ENCODE measurements around the gene COPG2. TPM values are rescaled to one million over a fixed set of nuclear protein-coding genes. Genes with fewer than 3 reads are reported as not detected.
"Not testable (repeated sequence)": the region's sequence is repeated elsewhere in the genome, so short reads cannot be mapped to it uniquely, and the experiment has no call there.

COPG2 gene
- total RNA-seq, 2 experiments from 2014 or later, result 29.9 to 32.2 TPM

DNA sequence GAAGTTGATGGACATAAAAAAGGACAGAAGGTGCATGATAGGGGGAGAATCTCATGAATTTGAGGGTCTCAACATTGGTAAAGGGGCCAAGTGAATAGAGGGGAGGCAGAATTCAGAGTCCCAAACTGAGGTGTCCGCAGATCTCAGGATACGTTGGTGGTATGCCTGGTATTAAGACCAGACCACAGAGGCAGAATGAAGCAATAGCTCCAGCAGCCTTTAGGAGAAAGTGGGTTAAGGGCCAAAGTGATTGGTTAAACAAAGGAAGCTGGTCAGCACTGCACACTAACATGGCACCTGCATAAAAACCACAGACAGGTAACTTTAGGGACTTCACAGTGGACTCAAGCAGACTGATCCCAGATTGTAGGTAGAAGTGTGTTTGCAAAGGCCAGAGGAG lies 139.1 kb downstream of the COPG2 start:
- no peak overlapping the region for H3K27ac ChIP-seq (ENCODE audit: low read depth, low read length, poor library complexity, severe bottlenecking)
- no peak overlapping the region for H3K4me2 ChIP-seq (ENCODE audit: low read length)
- H2AFZ ChIP-seq (ENCODE audit: low read length), result no peak overlapping the region
- no peaks in the 10 kb centered on the region for H3K4me1 ChIP-seq (ENCODE audit: insufficient read depth, low read length, poor library complexity, severe bottlenecking)
- H3K4me3 ChIP-seq (ENCODE audit: low read depth, low read length, poor library complexity, severe bottlenecking), result no peak overlapping the region
- intact Hi-C loops (cut with micrococcal nuclease; ENCODE audit: unreplicated experiment), result no loop called here
- BruUV-seq (replicated peaks), result no TSS peak
- DNase-seq (ENCODE audit: low spot score), result no peak
- no peaks in the 10 kb centered on the region for H3K9me2 ChIP-seq (ENCODE audit: insufficient read depth, low read length)
- no peaks in the 10 kb centered on the region for H3K9me3 ChIP-seq (ENCODE audit: low read length)
- ChIA-PET CTCF (ENCODE audit: unreplicated experiment) (no interaction called here), POLR2A (no interaction called here)
- H3K36me3 ChIP-seq (ENCODE audit: insufficient read depth, low read length), result no peaks in the 10 kb centered on the region
- TF ChIP-seq EZH2phosphoT487 (IDR thresholded peaks at IDR 0.05; ENCODE audit: borderline replicate concordance, low read depth, low read length), result no peak
- TF ChIP-seq, protein P1, sequence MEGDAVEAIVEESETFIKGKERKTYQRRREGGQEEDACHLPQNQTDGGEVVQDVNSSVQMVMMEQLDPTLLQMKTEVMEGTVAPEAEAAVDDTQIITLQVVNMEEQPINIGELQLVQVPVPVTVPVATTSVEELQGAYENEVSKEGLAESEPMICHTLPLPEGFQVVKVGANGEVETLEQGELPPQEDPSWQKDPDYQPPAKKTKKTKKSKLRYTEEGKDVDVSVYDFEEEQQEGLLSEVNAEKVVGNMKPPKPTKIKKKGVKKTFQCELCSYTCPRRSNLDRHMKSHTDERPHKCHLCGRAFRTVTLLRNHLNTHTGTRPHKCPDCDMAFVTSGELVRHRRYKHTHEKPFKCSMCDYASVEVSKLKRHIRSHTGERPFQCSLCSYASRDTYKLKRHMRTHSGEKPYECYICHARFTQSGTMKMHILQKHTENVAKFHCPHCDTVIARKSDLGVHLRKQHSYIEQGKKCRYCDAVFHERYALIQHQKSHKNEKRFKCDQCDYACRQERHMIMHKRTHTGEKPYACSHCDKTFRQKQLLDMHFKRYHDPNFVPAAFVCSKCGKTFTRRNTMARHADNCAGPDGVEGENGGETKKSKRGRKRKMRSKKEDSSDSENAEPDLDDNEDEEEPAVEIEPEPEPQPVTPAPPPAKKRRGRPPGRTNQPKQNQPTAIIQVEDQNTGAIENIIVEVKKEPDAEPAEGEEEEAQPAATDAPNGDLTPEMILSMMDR (conservative IDR thresholded peaks at IDR 0.05; ENCODE audit: low read length), result no peak
- H4K20me1 ChIP-seq (ENCODE audit: insufficient read depth, low read length), result no peaks in the 10 kb centered on the region
- no peaks in the 10 kb centered on the region for H3K79me2 ChIP-seq (ENCODE audit: insufficient read depth, low read depth, low read length)

DNA sequence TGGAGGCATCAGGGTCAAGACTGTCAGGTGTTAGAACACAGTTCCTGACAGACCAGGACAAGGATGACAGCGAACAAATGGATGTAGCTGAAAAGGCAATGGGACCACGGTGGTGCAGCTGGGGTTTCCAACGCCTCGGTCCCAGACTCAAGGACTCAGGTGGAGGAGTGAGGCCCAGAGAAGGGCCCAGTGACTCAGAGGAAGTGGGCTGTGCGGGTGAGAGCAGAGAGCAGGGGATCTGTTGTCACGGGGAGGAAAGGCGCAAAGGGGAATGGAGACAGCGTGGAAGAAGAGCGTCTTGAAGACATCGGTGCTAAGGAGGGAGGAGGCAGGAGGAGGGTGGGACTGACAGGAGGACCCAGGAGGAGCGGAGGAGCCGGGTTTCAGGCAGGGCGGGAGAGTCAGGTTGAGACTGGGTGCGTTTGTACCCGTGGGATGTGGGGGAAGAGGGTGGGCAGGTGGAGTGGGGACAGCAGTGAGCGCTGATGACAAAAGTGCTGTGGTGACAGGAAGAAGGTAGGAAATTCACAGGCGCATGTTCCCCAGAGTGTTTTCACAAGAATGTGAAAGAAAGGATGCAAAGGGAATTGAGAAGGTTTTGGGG lies 140.7 kb downstream of the COPG2 start:
- H3K79me2 ChIP-seq (ENCODE audit: insufficient read depth, low read depth, low read length); BruUV-seq (replicated peaks); CTCF ChIA-PET (ENCODE audit: unreplicated experiment); H3K27ac ChIP-seq (ENCODE audit: low read depth, low read length, poor library complexity, severe bottlenecking); POLR2A ChIA-PET; DNase-seq (ENCODE audit: low spot score); H4K20me1 ChIP-seq (ENCODE audit: insufficient read depth, low read length); H3K9me3 ChIP-seq (ENCODE audit: low read length); H3K9me2 ChIP-seq (ENCODE audit: insufficient read depth, low read length); H3K4me3 ChIP-seq (ENCODE audit: low read depth, low read length, poor library complexity, severe bottlenecking); H3K4me2 ChIP-seq (ENCODE audit: low read length); H3K4me1 ChIP-seq (ENCODE audit: insufficient read depth, low read length, poor library complexity, severe bottlenecking); intact Hi-C loops (cut with micrococcal nuclease; ENCODE audit: unreplicated experiment); H3K36me3 ChIP-seq (ENCODE audit: insufficient read depth, low read length); H2AFZ ChIP-seq (ENCODE audit: low read length): not testable (repeated sequence)

DNA sequence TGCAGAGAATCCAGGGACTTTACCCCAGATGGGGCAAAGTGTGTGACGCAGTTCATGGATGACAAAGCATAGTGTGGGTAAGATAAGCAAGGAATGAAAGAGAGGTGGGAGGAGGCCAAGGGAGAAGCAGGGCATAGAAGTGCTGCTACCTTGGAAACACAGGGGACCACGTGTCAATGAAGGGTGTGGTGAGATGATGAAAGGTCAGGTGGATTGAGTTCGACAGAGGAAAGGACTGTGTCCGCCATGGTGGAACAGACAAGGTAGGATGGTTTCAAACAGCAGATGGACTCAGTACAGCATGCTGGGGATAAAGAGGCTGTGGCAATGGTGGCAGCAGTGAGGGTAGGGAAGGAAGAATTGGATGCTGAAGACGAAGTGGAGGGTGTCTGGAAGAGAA lies 143.9 kb downstream of the COPG2 start:
- Histone ChIP-seq H3K9me2 (ENCODE audit: insufficient read depth, low read length) (no peaks in the 10 kb centered on the region), H3K4me3 (ENCODE audit: low read depth, low read length, poor library complexity, severe bottlenecking) (no peak overlapping the region), H2AFZ (ENCODE audit: low read length) (no peak overlapping the region), H3K27ac (ENCODE audit: low read depth, low read length, poor library complexity, severe bottlenecking) (no peak overlapping the region), H4K20me1 (ENCODE audit: insufficient read depth, low read length) (no peaks in the 10 kb centered on the region), H3K9me3 (ENCODE audit: low read length) (no peaks in the 10 kb centered on the region), H3K79me2 (ENCODE audit: insufficient read depth, low read depth, low read length) (no peaks in the 10 kb centered on the region), H3K4me2 (ENCODE audit: low read length) (no peak overlapping the region), H3K36me3 (ENCODE audit: insufficient read depth, low read length) (no peaks in the 10 kb centered on the region), H3K4me1 (ENCODE audit: insufficient read depth, low read length, poor library complexity, severe bottlenecking) (no peaks in the 10 kb centered on the region)
- POLR2A ChIA-PET, result no interaction called here
- intact Hi-C loops (cut with micrococcal nuclease; ENCODE audit: unreplicated experiment), result no loop called here
- TF ChIP-seq, protein P1 (conservative IDR thresholded peaks at IDR 0.05; ENCODE audit: low read length), result no peak
- no peak for TF ChIP-seq EZH2phosphoT487 (IDR thresholded peaks at IDR 0.05; ENCODE audit: borderline replicate concordance, low read depth, low read length)
- CTCF ChIA-PET (ENCODE audit: unreplicated experiment), result no interaction called here
- BruUV-seq (replicated peaks), result no TSS peak
- no peak for DNase-seq (ENCODE audit: low spot score)

DNA sequence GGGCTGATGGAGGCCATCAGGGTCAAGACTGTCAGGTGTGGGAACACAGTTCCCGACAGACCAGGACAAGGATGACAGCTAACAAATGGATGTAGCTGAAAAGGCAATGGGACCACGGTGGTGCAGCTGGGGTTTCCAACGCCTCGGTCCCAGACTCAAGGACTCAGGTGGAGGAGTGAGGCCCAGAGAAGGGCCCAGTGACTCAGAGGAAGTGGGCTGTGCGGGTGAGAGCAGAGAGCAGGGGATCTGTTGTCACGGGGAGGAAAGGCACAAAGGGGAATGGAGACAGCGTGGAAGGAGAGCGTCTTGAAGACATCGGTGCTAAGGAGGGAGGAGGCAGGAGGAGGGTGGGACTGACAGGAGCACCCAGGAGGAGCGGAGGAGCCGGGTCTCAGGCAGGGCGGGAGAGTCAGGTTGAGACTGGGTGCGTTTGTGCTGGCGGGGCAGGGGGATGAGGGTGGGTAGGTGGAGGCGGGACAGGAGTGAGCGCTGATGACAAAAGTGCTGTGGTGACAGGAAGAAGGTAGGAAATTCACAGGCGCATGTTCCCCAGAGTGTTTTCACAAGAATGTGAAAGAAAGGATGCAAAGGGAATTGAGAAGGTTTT lies 144.9 kb downstream of the COPG2 start:
- intact Hi-C loops (cut with micrococcal nuclease; ENCODE audit: unreplicated experiment); H3K4me3 ChIP-seq (ENCODE audit: low read depth, low read length, poor library complexity, severe bottlenecking); H3K9me3 ChIP-seq (ENCODE audit: low read length); H3K4me2 ChIP-seq (ENCODE audit: low read length); H3K27ac ChIP-seq (ENCODE audit: low read depth, low read length, poor library complexity, severe bottlenecking); DNase-seq (ENCODE audit: low spot score); CTCF ChIA-PET (ENCODE audit: unreplicated experiment); H3K9me2 ChIP-seq (ENCODE audit: insufficient read depth, low read length); BruUV-seq (replicated peaks); H3K4me1 ChIP-seq (ENCODE audit: insufficient read depth, low read length, poor library complexity, severe bottlenecking); H3K79me2 ChIP-seq (ENCODE audit: insufficient read depth, low read depth, low read length); H3K36me3 ChIP-seq (ENCODE audit: insufficient read depth, low read length); H2AFZ ChIP-seq (ENCODE audit: low read length); H4K20me1 ChIP-seq (ENCODE audit: insufficient read depth, low read length); POLR2A ChIA-PET: not testable (repeated sequence)

All from OCI-LY7 (cell line).